ENCODE data around the gene PEX3. TPM values are rescaled to one million over a fixed set of nuclear protein-coding genes. Genes with fewer than 3 reads are reported as not detected.
A peak's percentile ranks its signal among the peaks of the same experiment; 100 is the strongest.

The PEX3 gene
- total RNA-seq, 4 donors from 2014 or later, result 4.1 to 16.6 (median 12.7) TPM

DNA sequence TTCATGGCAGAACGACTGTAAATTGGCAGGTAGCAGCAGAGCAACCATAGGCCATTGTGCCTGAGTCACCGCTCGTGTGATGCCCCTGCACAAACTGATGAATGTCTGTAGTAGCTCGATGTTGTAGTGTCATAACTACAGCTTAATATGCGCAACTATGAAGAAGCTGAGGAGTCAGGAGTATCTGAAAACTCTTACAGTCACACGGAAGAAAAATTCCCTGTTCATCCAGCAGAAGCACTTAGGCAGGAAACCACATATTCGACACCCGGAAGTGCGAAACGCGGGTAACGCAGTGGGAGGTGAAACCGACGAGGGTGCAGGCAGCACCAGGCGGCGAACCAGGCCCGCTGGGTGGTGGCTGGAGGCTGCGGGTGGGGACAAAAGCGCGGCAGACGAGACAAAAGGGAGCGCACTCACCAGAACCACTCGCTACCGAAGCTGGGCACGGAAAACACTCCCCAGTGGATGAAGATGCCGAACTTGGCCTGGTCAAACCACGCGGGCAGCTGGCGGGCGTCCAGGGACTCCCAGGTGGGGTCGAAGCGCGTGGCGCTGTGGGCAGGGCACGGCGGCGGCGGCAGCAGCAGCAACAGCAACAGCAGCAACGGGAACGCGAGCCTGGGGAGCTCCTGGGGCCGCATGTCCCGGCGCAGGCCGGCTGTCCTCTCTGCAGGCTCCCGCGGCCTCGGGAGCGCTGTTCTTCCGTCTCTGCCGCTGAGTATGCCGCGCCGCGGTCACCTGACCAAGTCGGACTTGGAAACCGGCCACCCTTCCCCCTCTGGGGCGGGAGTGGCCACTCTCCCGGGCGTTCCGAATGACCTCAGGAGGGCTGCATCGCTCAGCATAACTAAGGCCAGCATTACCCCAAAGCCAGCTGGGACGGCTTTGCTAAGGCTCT, 60.6 kb downstream of the PEX3 start, which contains the start of gene FUCA2:
Gene FUCA2, minus strand, starts transcription at position 730 of the 901 bp plus-strand sequence. Its CDS starts 86 bp downstream, at position 644.
- peak; percentile 73 to 95 (median 94) for DNase-seq
- Histone ChIP-seq H3K4me1 (peaks cover 0 to 32% (median 1%) of the 10 kb centered on the region in 4 donors), H3K4me3 (peak within 1 kb of the TSS; percentile 74 to 81 (median 78)), H3K27ac (peak within 1 kb of the TSS; percentile 85 to 91 (median 89)), H3K36me3 (peaks cover 0 to 15% (median 0%) of the 10 kb centered on the region in 3 donors), H3K9me3 (no peaks in the 10 kb centered on the region), H3K27me3 (no peaks in the 10 kb centered on the region)
- peak in 1 of 6 experiments; percentile 11 for TF ChIP-seq CTCF (IDR thresholded peaks at IDR 0.05)
- TF ChIP-seq POLR2A (IDR thresholded peaks at IDR 0.05), result peak; percentile 88 to 94

DNA sequence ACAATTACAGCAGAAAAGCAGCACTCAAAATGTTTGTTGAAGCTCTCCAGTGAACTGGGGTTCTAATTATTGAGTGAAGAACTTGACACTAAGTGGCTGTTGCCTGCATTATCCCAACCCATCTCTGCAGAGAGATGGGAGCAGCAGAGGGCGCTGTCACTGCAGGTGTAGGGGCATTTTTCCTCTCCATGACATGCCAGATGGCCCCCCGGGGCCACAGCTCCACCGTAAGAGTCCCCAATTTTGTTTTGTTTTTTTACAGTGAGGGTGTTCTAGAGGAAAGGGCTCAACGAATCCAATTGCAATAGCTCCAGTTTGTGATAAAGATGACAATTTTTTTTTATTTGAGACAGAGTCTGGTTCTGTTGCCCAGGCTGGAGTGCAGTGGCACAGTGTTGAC, 62.8 kb downstream of the PEX3 start:
- Histone ChIP-seq H3K9me3 (no peaks in the 10 kb centered on the region), H3K4me1 (peaks cover 0 to 26% (median 1%) of the 10 kb centered on the region in 4 donors), H3K27ac (no peak overlapping the region), H3K27me3 (no peaks in the 10 kb centered on the region), H3K4me3 (no peak overlapping the region), H3K36me3 (no peaks in the 10 kb centered on the region)
- peak; percentile 62 to 82 (median 73) for DNase-seq
- TF ChIP-seq CTCF (IDR thresholded peaks at IDR 0.05) (peak in 5 of 6 experiments; percentile 38 to 63 (median 51)), POLR2A (IDR thresholded peaks at IDR 0.05) (no peak)

DNA sequence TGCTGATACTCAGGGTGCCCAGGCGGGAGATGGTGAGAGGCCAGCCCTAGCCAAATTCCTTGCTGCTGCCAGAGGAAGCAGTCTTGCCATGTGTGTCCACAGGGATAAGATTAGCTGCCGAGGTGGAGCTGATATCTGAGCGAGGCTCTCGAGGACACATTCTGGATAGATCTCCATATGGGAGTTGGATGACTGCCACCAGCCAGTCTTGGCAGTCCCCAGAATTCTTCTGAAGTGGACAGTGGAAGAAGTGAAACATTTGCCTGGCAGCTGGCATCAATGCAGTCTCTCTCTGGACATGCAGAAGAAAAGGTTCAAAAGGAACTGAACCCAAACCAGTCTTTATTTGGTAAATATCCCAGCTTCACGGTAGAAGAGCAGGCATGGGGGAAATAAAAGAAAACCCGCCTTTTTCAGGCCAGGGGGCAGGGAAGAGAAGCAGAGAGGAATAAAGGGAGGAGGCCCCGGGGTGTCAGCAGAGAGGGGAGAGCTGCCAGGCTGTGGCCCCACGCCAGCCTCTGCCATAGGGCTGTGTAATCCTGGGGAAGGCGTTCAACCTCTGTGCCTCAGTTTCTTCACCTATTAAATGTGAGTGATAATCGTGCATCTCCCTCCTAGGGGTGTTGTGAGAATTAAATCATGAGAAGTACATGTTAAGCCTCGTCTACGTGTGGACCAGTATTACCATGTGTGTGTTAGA, 64.6 kb downstream of the PEX3 start:
- peaks cover 0 to 10% (median 1%) of the 10 kb centered on the region in 4 donors for H3K4me1 ChIP-seq
- H3K36me3 ChIP-seq, result no peaks in the 10 kb centered on the region
- TF ChIP-seq CTCF (IDR thresholded peaks at IDR 0.05) (no peak), POLR2A (IDR thresholded peaks at IDR 0.05) (no peak)
- H3K27me3 ChIP-seq, result no peaks in the 10 kb centered on the region
- H3K27ac ChIP-seq, result peak overlapping the region in 1 of 4 donors; percentile 33
- no peak overlapping the region for H3K4me3 ChIP-seq
- no peaks in the 10 kb centered on the region for H3K9me3 ChIP-seq
- DNase-seq, result no peak

- no peak for DNase-seq
- peaks cover 0 to 6% (median 1%) of the 10 kb centered on the region in 4 donors for H3K4me1 ChIP-seq
- no peaks in the 10 kb centered on the region for H3K36me3 ChIP-seq
- H3K27ac ChIP-seq, result peak overlapping the region in 1 of 4 donors; percentile 33
- H3K4me3 ChIP-seq, result no peak overlapping the region
- TF ChIP-seq POLR2A (IDR thresholded peaks at IDR 0.05), result no peak
- TF ChIP-seq CTCF (IDR thresholded peaks at IDR 0.05), result no peak
- H3K27me3 ChIP-seq, result no peaks in the 10 kb centered on the region
- no peaks in the 10 kb centered on the region for H3K9me3 ChIP-seq
Observed at GRCh38 chr6:143515766-143516355, 65.3 kb downstream of the PEX3 start.

GRCh38 chr6:143516690-143517446, 66.3 kb downstream of the PEX3 start:
- H3K4me1 ChIP-seq, result peaks cover 0 to 3% (median under 1%) of the 10 kb centered on the region in 4 donors
- no peak for DNase-seq
- no peaks in the 10 kb centered on the region for H3K27me3 ChIP-seq
- H3K27ac ChIP-seq, result no peak overlapping the region
- H3K9me3 ChIP-seq, result no peaks in the 10 kb centered on the region
- no peak for TF ChIP-seq CTCF (IDR thresholded peaks at IDR 0.05)
- no peak for TF ChIP-seq POLR2A (IDR thresholded peaks at IDR 0.05)
- H3K4me3 ChIP-seq, result no peak overlapping the region
- no peaks in the 10 kb centered on the region for H3K36me3 ChIP-seq
